VCaP (cell line): ENCODE measurements around the gene XRN1.

Source experiments
- H3K27ac ChIP-seq: fragments of 450-650 bp; 2 replicates; pipeline ENCODE4 v1.5.1; 2017
- TF ChIP-seq, protein P1 (sequence below): fragments of 450-650 bp; conservative IDR thresholded peaks from 2 replicates; pipeline ENCODE4 v1.5.1; 2017; ENCODE audit warnings: mild to moderate bottlenecking, moderate library complexity

XRN1 gene

DNA sequence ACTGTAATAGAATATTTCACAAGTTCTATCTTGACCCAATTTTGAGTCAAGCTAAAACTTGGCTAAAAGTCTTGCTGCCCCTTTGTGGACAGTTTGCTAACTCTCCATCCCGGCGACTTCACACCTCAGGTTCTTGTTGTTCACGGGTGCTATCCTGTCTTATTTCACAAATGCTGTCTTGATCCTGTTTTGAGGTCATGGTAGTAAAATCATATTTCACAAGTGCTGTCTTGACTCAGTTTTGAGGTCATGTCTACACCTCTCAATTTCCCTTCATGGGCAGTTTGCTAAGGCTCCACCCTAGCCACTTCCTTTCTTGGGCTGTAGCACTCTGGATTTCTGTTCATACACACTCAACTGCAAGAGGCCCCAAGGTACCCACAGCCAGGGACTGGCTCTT lies 177.4 kb downstream of the XRN1 start:
- no peak overlapping the region for H3K27ac ChIP-seq
- TF ChIP-seq, protein P1, sequence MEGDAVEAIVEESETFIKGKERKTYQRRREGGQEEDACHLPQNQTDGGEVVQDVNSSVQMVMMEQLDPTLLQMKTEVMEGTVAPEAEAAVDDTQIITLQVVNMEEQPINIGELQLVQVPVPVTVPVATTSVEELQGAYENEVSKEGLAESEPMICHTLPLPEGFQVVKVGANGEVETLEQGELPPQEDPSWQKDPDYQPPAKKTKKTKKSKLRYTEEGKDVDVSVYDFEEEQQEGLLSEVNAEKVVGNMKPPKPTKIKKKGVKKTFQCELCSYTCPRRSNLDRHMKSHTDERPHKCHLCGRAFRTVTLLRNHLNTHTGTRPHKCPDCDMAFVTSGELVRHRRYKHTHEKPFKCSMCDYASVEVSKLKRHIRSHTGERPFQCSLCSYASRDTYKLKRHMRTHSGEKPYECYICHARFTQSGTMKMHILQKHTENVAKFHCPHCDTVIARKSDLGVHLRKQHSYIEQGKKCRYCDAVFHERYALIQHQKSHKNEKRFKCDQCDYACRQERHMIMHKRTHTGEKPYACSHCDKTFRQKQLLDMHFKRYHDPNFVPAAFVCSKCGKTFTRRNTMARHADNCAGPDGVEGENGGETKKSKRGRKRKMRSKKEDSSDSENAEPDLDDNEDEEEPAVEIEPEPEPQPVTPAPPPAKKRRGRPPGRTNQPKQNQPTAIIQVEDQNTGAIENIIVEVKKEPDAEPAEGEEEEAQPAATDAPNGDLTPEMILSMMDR = no peak

DNA sequence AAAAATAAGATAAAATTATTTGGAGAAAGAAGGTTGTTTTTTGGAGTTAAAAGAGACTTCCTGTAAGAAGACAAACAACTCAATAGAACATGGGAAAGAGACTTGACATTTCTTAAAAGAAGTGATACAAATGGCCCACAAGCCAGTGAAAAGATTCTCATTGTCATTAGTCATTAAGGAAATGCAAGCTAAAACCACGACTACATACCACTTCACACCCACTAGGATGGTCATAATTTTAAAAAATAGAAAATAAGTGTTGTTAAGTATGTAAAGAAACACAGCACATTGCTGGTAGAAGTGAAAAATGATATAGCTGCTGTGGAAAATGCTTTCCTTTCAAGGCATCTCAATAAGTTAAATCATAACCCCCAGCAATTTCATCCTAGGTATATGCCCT lies 178.1 kb downstream of the XRN1 start:
- H3K27ac ChIP-seq = no peak overlapping the region
- TF ChIP-seq, protein P1 = no peak

DNA sequence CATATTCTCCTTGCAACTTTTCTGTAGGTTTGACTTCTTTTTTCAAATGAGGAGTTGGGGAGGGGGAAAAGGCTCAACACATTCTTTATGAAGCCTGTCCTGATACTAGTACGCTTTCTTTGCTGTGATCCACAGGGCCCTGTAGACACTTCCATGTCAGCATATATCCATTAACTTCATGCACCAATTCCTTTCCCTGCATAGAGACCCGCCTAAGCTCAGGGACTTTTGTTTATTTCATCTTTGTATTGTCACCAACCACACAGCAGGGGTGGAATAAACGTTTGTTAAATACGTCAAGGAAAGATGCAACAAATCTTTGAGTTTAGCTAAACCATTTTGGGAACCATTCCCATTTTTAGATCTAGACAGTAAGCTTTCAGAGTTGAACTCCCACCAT lies 179.4 kb downstream of the XRN1 start:
- TF ChIP-seq, protein P1 = no peak
- no peak overlapping the region for H3K27ac ChIP-seq

GRCh38 chr3:142267269-142267668 lies 180.6 kb downstream of the XRN1 start:
- TF ChIP-seq, protein P1 = no peak
- no peak overlapping the region for H3K27ac ChIP-seq

DNA sequence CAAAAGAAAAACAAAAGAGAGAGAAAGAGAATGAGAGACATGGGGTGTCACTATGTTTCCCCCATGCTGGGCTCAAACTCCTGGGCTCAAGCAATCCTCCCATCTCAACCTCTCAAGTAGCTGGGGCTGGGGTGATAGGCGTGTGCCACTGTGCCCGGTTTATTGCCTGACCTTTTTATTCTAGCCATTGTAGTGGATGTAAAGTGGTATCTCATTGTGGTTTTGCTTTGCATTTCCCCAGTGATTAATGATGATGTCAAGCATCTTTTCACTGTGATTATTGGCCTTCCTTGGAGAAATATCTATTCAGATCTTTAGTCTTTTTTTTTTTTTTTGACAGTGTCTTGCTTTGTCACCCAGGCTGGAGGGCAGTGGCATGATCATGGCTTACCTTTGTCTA lies 184.7 kb downstream of the XRN1 start:
- no peak overlapping the region for H3K27ac ChIP-seq
- TF ChIP-seq, protein P1 = no peak

GRCh38 chr3:142259359-142259758 lies 188.5 kb downstream of the XRN1 start:
- H3K27ac ChIP-seq = no peak overlapping the region
- TF ChIP-seq, protein P1 = no peak

- TF ChIP-seq, protein P1 = no peak
- H3K27ac ChIP-seq = no peak overlapping the region
Observed at GRCh38 chr3:142256712-142257333, 191.0 kb downstream of the XRN1 start.
